GM23338 (cell line): ENCODE data around the gene SPECC1L. TPM values are rescaled to one million over a fixed set of nuclear protein-coding genes. Genes with fewer than 3 reads are reported as not detected.

Source experiments
- ATAC-seq: fragments of 200-7000 bp; cut with Tn5 transposase; 3 replicates; pipeline ENCODE4 v1.9.1; 2020
- DNase-seq: peaks from one replicate; pipeline ENCODE4 v3.0.0-alpha.2; 2015; ENCODE audit warnings: low spot score
- H2AFZ ChIP-seq: fragments of 200-600 bp; sonication (generic); 2 replicates; pipeline ENCODE4 v1.8.0; 2016; ENCODE audit warnings: antibody characterized with exemption, mild to moderate bottlenecking, moderate library complexity
- H3F3A ChIP-seq: fragments of 200-600 bp; sonication (generic); replicated peaks from 2 replicates; pipeline ENCODE4 v1.8.0; 2017; ENCODE audit warnings: antibody characterized with exemption, mixed run types, low read depth
- H3K27ac ChIP-seq: fragments of 200-600 bp; sonication (generic); 2 replicates; pipeline ENCODE4 v1.6.1; 2016; ENCODE audit warnings: low read depth
- H3K27me3 ChIP-seq: fragments of 200-600 bp; sonication (generic); 2 replicates; pipeline ENCODE4 v1.8.0; 2016; ENCODE audit warnings: mild to moderate bottlenecking, mixed run types, moderate library complexity; ENCODE audit not compliant: insufficient read depth
- H3K36me3 ChIP-seq: fragments of 200-600 bp; sonication (generic); 2 replicates; pipeline ENCODE4 v1.8.0; 2016; ENCODE audit warnings: mild to moderate bottlenecking; ENCODE audit not compliant: insufficient read depth
- H3K4me1 ChIP-seq: fragments of 200-600 bp; sonication (generic); 2 replicates; pipeline ENCODE4 v1.8.0; 2016; ENCODE audit warnings: mild to moderate bottlenecking, moderate library complexity; ENCODE audit not compliant: insufficient read depth
- H3K4me2 ChIP-seq: fragments of 200-600 bp; sonication (generic); 2 replicates; pipeline ENCODE4 v1.7.1; 2017; ENCODE audit warnings: mixed run types
- H3K4me3 ChIP-seq: fragments of 200-600 bp; sonication (generic); 2 replicates; pipeline ENCODE4 v1.6.1; 2016; ENCODE audit warnings: mixed run types
- H3K79me2 ChIP-seq: fragments of 200-600 bp; sonication (generic); replicated peaks from 2 replicates; pipeline ENCODE4 v1.8.0; 2017; ENCODE audit warnings: mild to moderate bottlenecking; ENCODE audit not compliant: insufficient read depth
- H3K9me2 ChIP-seq: fragments of 200-600 bp; sonication (generic); 2 replicates; pipeline ENCODE4 v1.8.0; 2017; ENCODE audit not compliant: insufficient read depth
- H4K20me1 ChIP-seq: fragments of 200-600 bp; sonication (generic); replicated peaks from 2 replicates; pipeline ENCODE4 v1.8.0; 2017; ENCODE audit warnings: mild to moderate bottlenecking; ENCODE audit not compliant: insufficient read depth
- H3K27ac Mint-ChIP-seq: 2 replicates; pipeline ENCODE4 v1.8.0; 2020; ENCODE audit warnings: inconsistent platforms, mild to moderate bottlenecking, moderate library complexity, mixed read lengths
- H3K27me3 Mint-ChIP-seq: 3 replicates; pipeline ENCODE4 v1.8.0; 2022; ENCODE audit warnings: low read depth, mild to moderate bottlenecking, moderate library complexity, mixed read lengths, inconsistent platforms; ENCODE audit not compliant: insufficient read depth, poor library complexity
- H3K36me3 Mint-ChIP-seq: 3 replicates; pipeline ENCODE4 v1.8.0; 2021; ENCODE audit warnings: low read depth, mild to moderate bottlenecking, inconsistent platforms, moderate library complexity, mixed read lengths
- H3K4me1 Mint-ChIP-seq: 3 replicates; pipeline ENCODE4 v1.8.0; 2020; ENCODE audit warnings: mild to moderate bottlenecking, inconsistent platforms, mixed read lengths
- H3K4me3 Mint-ChIP-seq: 3 replicates; pipeline ENCODE4 v1.8.0; 2021; ENCODE audit warnings: moderate library complexity, mild to moderate bottlenecking, inconsistent platforms, mixed read lengths
- H3K9me3 Mint-ChIP-seq: 3 replicates; pipeline ENCODE4 v1.8.0; 2020; ENCODE audit warnings: moderate library complexity, mild to moderate bottlenecking, inconsistent platforms, mixed read lengths
- CREB1 ChIP-seq: fragments of 250-450 bp; sonication (Bioruptor Pico); IDR thresholded peaks from 2 replicates; pipeline ENCODE4 v1.5.0; 2020; ENCODE audit warnings: low read depth, mild to moderate bottlenecking, moderate library complexity
- EZH2 ChIP-seq: fragments of 200-600 bp; sonication (generic); IDR thresholded peaks from one replicate; pipeline ENCODE4 v1.8.0; 2017; ENCODE audit warnings: antibody characterized with exemption, mild to moderate bottlenecking, low read depth; ENCODE audit not compliant: unreplicated experiment
- EZH2phosphoT487 ChIP-seq: fragments of 200-600 bp; sonication (generic); IDR thresholded peaks from one replicate; pipeline ENCODE4 v1.8.1; 2018; ENCODE audit warnings: antibody characterized with exemption; ENCODE audit not compliant: unreplicated experiment
- JUNB ChIP-seq: IDR thresholded peaks from one replicate; pipeline ENCODE4 v1.6.1; 2016; ENCODE audit warnings: antibody characterized with exemption; ENCODE audit not compliant: unreplicated experiment
- NANOG ChIP-seq: IDR thresholded peaks from 2 replicates; pipeline ENCODE4 v1.6.1; 2016; ENCODE audit warnings: antibody characterized with exemption, borderline replicate concordance
- POLR2AphosphoS5 ChIP-seq: IDR thresholded peaks from 2 replicates; pipeline ENCODE4 v1.6.1; 2016; ENCODE audit warnings: antibody characterized with exemption, low read depth
- STAT1 ChIP-seq: IDR thresholded peaks from one replicate; pipeline ENCODE4 v1.6.1; 2016; ENCODE audit warnings: antibody characterized with exemption; ENCODE audit not compliant: unreplicated experiment
- ZNF114 ChIP-seq: fragments of 250-450 bp; sonication (Bioruptor Pico); IDR thresholded peaks from 2 replicates; pipeline ENCODE4 v1.5.0; 2020; ENCODE audit warnings: mild to moderate bottlenecking, moderate library complexity
- ZNF331 ChIP-seq: fragments of 250-450 bp; sonication (Bioruptor Pico); IDR thresholded peaks from 2 replicates; pipeline ENCODE4 v1.5.0; 2020; ENCODE audit warnings: low read depth, mild to moderate bottlenecking, moderate library complexity
- polyA plus RNA-seq: library from polyadenylated mRNA; unstranded; fragments of >200 nt; fragmentation: Nextera tagmentation; extraction: Ambion mirVana; gene quantifications from 2 replicates; pipeline ENCODE4 v1.2.1, GENCODE V29; 2016
- total RNA-seq: library from RNA; depleted of rRNA; stranded (reverse); fragments of >200 nt; shearing (Covaris generic); gene quantifications from 2 replicates; pipeline ENCODE4 v1.2.3, GENCODE V29; 2014
- TF ChIP-seq, protein P1 (sequence below): fragments of 250-450 bp; sonication (Bioruptor Pico); IDR thresholded peaks from 2 replicates; pipeline ENCODE4 v1.5.0; 2020; ENCODE audit warnings: mild to moderate bottlenecking, moderate library complexity
- TF ChIP-seq, protein P2 (sequence below), 2 experiments: fragments of 200-600 bp in 1 of 2; sonication (generic) in 1 of 2; conservative IDR thresholded peaks; 2 replicates each; pipeline versions ENCODE4 v1.5.1 to v1.6.1; 2016 to 2017; ENCODE audit warnings: antibody characterized with exemption in 2 of 2, low read depth in 2 of 2, mild to moderate bottlenecking in 2 of 2, moderate library complexity in 1 of 2
- TF ChIP-seq, protein P3 (sequence below): IDR thresholded peaks from one replicate; pipeline ENCODE4 v1.6.1; 2018; ENCODE audit warnings: antibody characterized with exemption; ENCODE audit not compliant: unreplicated experiment
- TF ChIP-seq, protein P4 (sequence below): IDR thresholded peaks from 2 replicates; pipeline ENCODE4 v1.6.1; 2016; ENCODE audit warnings: antibody characterized with exemption

SPECC1L gene
- total and polyA plus RNA-seq, 2 experiments from 2014 or later: 24.3 to 44.7 TPM

DNA sequence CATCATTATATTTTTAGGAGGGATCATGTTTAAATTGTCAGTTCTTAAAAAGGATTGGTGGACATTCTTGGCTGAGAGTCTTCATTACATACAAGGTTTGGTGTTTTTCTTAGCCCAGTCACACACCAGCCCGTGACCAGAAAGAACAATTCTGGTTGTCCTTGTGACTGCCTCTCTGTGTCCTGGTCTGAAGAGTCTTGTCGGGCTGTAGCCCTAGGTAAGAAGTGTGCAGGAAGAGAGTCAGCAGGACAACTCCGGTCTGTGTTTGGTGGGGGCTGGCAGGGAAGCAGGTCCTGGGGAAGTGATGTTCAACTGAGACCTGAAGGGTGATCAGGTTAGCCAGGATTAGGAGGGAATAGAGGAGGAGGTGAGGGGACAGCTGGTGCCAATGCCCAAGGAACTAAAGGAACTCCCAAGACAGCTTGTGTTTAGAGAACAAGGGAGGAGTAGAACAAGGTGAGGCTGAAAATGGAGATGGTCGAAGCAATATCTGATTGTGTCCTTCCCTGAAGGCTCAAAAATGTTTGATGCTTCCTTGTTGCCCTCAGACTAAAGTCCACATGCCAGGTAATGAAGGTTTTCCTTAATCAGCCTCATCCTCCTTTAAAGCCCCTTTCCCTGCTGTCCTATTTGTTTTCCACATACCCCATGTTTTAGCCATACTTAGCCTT lies 91.5 kb downstream of the SPECC1L start:
- ATAC-seq (no peak), DNase-seq (no peak)
- Histone ChIP-seq H3K4me3 (no peak overlapping the region), H3K9me2 (no peaks in the 10 kb centered on the region), H3K4me1 (no peaks in the 10 kb centered on the region), H3K79me2 (no peaks in the 10 kb centered on the region; the same call in 1 of the 2 replicates), H4K20me1 (peaks cover 10% of the 10 kb centered on the region; the same call in 1 of the 2 replicates), H2AFZ (no peak overlapping the region), H3K4me2 (no peak overlapping the region), H3K27ac (peak overlapping the region; percentile 26; the same call in 1 of the 2 replicates), H3K27me3 (no peaks in the 10 kb centered on the region), H3K36me3 (peaks cover 12% of the 10 kb centered on the region), H3F3A (no peaks in the 10 kb centered on the region)
- no peak overlapping the region for H3K4me3 Mint-ChIP-seq
- TF ChIP-seq STAT1: no peak
- no peak for TF ChIP-seq JUNB
- no peak for TF ChIP-seq ZNF114
- TF ChIP-seq, protein P1, sequence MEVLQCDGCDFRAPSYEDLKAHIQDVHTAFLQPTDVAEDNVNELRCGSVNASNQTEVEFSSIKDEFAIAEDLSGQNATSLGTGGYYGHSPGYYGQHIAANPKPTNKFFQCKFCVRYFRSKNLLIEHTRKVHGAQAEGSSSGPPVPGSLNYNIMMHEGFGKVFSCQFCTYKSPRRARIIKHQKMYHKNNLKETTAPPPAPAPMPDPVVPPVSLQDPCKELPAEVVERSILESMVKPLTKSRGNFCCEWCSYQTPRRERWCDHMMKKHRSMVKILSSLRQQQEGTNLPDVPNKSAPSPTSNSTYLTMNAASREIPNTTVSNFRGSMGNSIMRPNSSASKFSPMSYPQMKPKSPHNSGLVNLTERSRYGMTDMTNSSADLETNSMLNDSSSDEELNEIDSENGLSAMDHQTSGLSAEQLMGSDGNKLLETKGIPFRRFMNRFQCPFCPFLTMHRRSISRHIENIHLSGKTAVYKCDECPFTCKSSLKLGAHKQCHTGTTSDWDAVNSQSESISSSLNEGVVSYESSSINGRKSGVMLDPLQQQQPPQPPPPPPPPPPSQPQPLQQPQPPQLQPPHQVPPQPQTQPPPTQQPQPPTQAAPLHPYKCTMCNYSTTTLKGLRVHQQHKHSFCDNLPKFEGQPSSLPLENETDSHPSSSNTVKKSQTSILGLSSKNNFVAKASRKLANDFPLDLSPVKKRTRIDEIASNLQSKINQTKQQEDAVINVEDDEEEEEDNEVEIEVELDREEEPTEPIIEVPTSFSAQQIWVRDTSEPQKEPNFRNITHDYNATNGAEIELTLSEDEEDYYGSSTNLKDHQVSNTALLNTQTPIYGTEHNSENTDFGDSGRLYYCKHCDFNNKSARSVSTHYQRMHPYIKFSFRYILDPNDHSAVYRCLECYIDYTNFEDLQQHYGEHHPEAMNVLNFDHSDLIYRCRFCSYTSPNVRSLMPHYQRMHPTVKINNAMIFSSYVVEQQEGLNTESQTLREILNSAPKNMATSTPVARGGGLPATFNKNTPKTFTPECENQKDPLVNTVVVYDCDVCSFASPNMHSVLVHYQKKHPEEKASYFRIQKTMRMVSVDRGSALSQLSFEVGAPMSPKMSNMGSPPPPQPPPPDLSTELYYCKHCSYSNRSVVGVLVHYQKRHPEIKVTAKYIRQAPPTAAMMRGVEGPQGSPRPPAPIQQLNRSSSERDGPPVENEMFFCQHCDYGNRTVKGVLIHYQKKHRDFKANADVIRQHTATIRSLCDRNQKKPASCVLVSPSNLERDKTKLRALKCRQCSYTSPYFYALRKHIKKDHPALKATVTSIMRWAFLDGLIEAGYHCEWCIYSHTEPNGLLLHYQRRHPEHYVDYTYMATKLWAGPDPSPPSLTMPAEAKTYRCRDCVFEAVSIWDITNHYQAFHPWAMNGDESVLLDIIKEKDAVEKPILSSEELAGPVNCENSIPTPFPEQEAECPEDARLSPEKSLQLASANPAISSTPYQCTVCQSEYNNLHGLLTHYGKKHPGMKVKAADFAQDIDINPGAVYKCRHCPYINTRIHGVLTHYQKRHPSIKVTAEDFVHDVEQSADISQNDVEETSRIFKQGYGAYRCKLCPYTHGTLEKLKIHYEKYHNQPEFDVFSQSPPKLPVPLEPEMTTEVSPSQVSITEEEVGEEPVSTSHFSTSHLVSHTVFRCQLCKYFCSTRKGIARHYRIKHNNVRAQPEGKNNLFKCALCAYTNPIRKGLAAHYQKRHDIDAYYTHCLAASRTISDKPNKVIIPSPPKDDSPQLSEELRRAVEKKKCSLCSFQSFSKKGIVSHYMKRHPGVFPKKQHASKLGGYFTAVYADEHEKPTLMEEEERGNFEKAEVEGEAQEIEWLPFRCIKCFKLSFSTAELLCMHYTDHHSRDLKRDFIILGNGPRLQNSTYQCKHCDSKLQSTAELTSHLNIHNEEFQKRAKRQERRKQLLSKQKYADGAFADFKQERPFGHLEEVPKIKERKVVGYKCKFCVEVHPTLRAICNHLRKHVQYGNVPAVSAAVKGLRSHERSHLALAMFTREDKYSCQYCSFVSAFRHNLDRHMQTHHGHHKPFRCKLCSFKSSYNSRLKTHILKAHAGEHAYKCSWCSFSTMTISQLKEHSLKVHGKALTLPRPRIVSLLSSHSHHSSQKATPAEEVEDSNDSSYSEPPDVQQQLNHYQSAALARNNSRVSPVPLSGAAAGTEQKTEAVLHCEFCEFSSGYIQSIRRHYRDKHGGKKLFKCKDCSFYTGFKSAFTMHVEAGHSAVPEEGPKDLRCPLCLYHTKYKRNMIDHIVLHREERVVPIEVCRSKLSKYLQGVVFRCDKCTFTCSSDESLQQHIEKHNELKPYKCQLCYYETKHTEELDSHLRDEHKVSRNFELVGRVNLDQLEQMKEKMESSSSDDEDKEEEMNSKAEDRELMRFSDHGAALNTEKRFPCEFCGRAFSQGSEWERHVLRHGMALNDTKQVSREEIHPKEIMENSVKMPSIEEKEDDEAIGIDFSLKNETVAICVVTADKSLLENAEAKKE: no peak
- no peak for TF ChIP-seq ZNF331
- TF ChIP-seq POLR2AphosphoS5: no peak
- no peak for TF ChIP-seq EZH2
- no peak for TF ChIP-seq NANOG
- no peak for TF ChIP-seq EZH2phosphoT487
- no peak for TF ChIP-seq CREB1 (CRISPR knock-in tag)
- TF ChIP-seq, protein P2, sequence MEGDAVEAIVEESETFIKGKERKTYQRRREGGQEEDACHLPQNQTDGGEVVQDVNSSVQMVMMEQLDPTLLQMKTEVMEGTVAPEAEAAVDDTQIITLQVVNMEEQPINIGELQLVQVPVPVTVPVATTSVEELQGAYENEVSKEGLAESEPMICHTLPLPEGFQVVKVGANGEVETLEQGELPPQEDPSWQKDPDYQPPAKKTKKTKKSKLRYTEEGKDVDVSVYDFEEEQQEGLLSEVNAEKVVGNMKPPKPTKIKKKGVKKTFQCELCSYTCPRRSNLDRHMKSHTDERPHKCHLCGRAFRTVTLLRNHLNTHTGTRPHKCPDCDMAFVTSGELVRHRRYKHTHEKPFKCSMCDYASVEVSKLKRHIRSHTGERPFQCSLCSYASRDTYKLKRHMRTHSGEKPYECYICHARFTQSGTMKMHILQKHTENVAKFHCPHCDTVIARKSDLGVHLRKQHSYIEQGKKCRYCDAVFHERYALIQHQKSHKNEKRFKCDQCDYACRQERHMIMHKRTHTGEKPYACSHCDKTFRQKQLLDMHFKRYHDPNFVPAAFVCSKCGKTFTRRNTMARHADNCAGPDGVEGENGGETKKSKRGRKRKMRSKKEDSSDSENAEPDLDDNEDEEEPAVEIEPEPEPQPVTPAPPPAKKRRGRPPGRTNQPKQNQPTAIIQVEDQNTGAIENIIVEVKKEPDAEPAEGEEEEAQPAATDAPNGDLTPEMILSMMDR (conservative IDR thresholded peaks at IDR 0.05; ENCODE audit: low read depth in 2 of 2): no peak
- TF ChIP-seq, protein P3, sequence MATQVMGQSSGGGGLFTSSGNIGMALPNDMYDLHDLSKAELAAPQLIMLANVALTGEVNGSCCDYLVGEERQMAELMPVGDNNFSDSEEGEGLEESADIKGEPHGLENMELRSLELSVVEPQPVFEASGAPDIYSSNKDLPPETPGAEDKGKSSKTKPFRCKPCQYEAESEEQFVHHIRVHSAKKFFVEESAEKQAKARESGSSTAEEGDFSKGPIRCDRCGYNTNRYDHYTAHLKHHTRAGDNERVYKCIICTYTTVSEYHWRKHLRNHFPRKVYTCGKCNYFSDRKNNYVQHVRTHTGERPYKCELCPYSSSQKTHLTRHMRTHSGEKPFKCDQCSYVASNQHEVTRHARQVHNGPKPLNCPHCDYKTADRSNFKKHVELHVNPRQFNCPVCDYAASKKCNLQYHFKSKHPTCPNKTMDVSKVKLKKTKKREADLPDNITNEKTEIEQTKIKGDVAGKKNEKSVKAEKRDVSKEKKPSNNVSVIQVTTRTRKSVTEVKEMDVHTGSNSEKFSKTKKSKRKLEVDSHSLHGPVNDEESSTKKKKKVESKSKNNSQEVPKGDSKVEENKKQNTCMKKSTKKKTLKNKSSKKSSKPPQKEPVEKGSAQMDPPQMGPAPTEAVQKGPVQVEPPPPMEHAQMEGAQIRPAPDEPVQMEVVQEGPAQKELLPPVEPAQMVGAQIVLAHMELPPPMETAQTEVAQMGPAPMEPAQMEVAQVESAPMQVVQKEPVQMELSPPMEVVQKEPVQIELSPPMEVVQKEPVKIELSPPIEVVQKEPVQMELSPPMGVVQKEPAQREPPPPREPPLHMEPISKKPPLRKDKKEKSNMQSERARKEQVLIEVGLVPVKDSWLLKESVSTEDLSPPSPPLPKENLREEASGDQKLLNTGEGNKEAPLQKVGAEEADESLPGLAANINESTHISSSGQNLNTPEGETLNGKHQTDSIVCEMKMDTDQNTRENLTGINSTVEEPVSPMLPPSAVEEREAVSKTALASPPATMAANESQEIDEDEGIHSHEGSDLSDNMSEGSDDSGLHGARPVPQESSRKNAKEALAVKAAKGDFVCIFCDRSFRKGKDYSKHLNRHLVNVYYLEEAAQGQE: no peak
- TF ChIP-seq, protein P4, sequence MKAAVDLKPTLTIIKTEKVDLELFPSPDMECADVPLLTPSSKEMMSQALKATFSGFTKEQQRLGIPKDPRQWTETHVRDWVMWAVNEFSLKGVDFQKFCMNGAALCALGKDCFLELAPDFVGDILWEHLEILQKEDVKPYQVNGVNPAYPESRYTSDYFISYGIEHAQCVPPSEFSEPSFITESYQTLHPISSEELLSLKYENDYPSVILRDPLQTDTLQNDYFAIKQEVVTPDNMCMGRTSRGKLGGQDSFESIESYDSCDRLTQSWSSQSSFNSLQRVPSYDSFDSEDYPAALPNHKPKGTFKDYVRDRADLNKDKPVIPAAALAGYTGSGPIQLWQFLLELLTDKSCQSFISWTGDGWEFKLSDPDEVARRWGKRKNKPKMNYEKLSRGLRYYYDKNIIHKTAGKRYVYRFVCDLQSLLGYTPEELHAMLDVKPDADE: no peak
- peak overlapping the region; percentile 26; the same call in 1 of the 2 replicates for H3K27ac Mint-ChIP-seq
- H3K4me1 Mint-ChIP-seq: no peaks in the 10 kb centered on the region
- H3K36me3 Mint-ChIP-seq: peaks cover 42% of the 10 kb centered on the region
- H3K9me3 Mint-ChIP-seq: no peaks in the 10 kb centered on the region
- H3K27me3 Mint-ChIP-seq: peaks cover 6% of the 10 kb centered on the region
